GM19023 (cell line): ENCODE data around the gene TSHZ3.

Experiments
- ATAC-seq: cut with Tn5 transposase; IDR thresholded peaks from one replicate; pipeline ENCODE4 v1.9.1; 2021; ENCODE audit warnings: mild to moderate bottlenecking, moderate library complexity; ENCODE audit not compliant: unreplicated experiment

The TSHZ3 gene

DNA sequence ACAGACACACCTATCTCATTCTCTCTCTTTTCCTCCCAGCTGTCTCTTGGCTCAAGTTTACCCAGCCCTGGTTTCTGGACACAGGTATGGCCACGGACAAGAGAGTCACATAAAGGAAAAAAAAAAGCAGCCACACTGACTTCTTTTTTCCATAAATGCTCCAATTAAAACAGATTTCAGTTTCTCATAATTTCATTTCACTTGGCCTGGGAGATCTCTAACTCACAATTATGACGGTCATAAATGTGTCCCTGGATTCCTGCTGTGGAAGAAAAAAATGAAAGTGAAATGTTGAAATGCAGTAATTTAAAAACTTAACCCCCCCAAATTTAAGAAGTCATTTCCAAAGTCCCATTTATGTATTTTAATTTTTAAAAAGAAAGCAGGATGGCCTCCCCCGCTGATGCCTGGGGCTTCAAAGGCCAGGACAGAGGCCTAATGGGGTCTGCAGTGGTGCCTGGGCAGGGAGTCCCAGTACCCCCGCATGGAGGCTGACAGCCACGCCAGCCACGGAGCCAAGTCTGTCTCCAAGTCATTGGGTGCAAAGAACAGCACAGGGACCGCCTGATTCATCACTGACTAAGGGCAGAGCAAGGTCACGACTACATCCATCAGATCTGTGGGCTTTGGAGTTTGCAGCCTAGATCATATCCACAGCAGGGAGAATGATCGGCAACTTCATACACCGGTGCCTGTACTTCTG lies 79.7 kb downstream of the TSHZ3 start:
- ATAC-seq, result no peak

- ATAC-seq, result no peak
Measured at GRCh38 chr19:31268751-31269383, 80.4 kb downstream of the TSHZ3 start.

GRCh38 chr19:31266731-31267130 lies 82.5 kb downstream of the TSHZ3 start:
- ATAC-seq, result no peak

GRCh38 chr19:31266196-31266595 lies 83.0 kb downstream of the TSHZ3 start:
- no peak for ATAC-seq

DNA sequence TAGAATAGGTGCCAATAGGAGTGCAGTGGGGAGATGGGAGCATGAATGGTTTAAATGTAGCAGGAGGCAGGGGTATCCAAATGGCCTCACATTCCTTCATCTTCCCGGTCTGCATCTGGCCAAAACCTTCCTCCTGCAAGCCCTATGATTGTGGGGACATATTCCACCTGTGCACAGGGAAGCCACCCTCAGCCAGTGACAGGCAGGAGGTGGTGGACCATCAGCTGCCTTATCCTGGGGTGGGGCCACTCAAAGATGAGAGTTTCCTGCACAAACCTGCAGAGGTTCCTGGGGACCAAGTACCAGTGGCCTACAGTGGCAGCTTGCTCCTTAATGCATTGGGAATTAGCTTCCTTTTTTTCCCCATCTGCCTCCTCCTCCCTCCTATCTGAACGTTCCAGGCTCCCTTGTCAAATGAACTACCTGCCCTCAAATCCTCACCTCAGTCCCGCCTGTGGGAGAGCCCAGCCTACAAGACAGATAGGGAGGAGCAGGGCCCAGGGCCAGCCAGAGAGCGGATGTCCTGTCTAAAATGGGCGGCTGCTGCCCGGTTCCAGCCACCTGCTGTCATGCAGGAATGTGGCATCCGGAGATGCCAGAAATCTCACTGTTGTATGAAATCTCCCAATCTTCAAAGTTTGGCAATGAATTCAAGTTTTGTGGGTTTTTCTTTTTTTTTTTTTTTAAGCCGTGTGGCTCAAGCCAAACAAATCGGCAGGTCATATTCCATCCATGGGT lies 85.0 kb downstream of the TSHZ3 start:
- ATAC-seq, result no peak

DNA sequence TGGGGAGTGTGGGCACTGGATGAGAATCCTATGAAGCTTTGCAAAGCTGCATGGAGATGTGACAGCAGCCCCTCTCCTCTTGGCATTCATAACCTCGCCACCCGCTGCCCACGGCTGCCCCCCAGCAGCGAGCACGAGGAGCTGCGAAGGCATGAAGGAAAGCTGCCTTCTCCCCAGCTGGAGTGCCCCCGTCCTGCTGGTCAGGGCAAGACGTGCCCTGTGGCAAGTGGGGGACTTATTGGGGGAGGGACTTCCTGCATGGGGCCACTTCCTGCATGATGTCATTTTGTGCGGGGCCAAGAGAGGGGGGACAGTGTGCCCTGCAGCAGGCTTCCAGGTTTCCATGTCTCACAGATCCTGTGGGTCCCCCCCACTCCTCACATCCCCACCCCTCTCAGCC lies 85.9 kb downstream of the TSHZ3 start:
- ATAC-seq, result no peak

DNA sequence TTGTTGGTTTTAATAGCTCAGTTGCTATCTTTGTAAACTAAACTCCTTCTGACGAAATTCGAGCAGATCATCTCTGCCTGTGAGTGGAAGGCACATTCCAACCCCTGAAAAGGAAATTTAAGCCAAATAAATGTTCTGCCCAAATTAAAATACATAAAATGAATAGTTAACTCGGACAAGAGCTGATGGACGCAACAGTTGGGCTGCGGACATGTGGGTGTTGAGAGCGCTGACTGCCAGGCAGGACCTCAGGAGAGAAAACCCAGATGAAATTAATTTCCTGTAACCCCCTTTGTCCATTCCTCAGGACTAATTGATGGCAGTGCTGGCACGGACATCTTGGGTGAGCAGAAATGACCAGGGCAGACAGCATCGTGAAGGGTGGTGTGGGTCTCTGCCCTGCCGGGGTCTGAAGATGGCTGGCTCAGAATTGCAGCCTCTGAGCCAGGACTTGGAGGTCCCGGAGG lies 86.5 kb downstream of the TSHZ3 start:
- no peak for ATAC-seq

DNA sequence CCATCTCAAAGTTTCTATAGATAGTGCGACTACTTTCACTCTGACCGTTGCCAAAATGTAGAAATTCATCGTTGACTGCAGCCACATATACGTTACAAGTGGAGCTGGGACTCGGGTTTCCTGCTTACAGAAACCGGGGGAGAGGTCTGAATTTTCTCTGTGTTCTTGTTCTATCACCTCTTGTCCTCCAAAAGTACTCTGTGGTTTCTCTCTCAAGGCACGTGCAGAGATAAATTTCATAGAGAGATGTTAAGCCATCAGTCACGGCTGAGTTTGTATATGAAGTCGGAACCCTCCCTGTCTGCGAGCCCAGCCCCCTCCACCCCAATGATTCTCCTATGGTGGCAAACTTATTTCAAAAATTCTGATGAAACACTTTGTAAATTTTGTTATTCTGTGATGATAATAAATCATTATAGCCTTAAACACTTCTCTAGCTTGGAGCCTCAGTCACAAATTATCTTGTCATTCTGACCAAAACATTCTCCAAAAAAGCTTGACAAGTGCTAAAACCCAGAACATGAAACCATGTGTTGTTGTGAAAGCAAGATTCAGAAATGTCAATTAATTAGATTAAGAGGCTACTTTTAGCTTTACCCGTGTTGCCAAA lies 87.5 kb downstream of the TSHZ3 start:
- no peak for ATAC-seq

DNA sequence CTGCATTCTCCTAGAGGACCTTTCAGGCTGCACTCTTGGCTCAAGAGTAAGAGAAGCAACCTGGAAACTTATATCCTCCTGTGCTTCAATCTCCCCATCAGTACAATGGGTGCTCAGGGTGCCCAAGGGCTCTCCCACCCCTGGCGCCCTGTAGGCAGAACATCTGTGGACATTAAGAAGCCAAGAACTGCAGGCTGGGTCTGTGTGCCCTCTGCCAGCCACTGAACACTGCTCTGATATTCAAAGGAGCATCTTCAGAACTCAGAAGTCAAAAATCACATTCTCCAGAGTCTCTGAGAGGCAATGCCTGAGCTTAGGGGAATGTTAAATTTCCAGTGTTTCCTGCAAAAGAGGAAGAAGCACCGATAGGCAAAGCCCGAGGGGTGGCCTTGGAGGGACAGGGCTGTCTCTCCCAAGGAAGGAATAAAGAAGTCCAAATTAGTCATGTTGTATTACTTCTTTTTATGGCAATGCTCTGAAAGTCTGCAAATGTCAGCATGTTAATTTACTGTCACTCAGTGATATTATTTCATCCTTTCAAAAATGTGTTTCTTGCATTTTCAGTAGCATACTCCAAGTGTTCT lies 88.1 kb downstream of the TSHZ3 start:
- no peak for ATAC-seq

- no peak for ATAC-seq
Measured at GRCh38 chr19:31260171-31260933, 88.9 kb downstream of the TSHZ3 start.

DNA sequence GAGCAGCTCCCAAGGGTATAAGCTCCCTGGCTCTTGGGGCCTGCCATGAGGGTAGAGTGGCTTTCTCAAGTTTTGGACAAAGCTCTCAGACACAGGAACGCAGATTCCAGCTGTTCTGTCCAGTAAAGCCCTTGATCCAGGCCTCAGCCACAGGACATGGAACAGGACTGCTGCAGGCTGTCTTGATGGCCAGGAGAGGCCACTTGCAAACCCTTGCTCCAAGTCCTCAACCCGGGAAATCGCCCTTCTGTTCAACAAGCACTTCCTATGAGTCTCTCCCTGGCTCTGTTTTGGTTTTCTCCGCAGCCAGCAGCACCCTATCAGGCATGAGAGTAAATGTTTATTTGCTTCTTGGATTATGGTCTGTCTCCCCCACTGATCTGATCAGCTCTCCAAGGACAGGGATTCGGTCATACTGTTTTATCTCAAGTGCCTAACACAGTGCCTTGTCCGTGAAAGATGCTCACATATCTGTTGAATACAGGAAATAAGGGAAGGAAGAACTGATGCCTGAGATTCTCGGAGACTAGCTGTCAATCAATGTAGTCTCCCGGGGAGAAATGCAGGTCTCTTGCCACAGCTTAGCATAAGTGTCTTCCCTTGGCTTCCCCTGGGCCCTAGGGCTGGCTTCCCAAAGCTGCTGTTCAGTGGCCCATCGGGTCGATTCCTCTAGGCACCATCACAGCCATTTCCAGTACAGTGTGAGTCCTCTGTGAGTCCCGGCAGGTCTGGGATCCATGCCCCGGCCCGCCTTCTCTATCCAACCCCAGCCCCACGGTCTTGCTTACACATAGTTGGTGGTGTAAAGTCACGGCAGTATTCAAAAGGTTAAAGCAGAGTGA lies 90.8 kb downstream of the TSHZ3 start:
- ATAC-seq, result no peak

GRCh38 chr19:31257426-31258130 lies 91.7 kb downstream of the TSHZ3 start:
- no peak for ATAC-seq

- ATAC-seq, result no peak
Measured at GRCh38 chr19:31257025-31257424, 92.2 kb downstream of the TSHZ3 start.

GRCh38 chr19:31256593-31256960 lies 92.7 kb downstream of the TSHZ3 start:
- ATAC-seq, result no peak

GRCh38 chr19:31255831-31256592 lies 93.2 kb downstream of the TSHZ3 start:
- no peak for ATAC-seq

- ATAC-seq, result no peak
Measured at GRCh38 chr19:31255174-31255799, 93.9 kb downstream of the TSHZ3 start.

DNA sequence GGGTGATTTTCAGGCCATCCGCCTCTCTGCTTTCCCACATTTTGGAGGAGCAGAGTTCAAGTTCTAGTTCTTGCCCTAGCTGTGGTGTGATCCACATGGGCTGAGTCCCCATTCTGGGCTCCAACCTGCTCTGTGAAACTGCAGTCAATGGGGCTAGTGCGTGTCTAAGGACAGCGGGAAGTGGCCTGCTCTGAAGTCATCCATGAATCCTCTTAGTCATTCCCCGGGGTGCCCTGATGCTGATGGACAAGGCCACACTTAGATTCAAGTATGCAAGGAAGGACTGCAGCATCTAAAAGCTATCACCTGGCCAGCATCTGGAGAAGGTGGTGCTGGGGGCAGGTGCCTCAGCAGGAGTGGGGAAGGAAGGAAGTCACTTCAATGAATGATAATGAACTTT lies 94.6 kb downstream of the TSHZ3 start:
- ATAC-seq, result no peak

GRCh38 chr19:31254180-31254551 lies 95.1 kb downstream of the TSHZ3 start:
- no peak for ATAC-seq
